H1 (cell line): ENCODE data around the gene ANGPTL2. TPM values are rescaled to one million over a fixed set of nuclear protein-coding genes. Genes with fewer than 3 reads are reported as not detected.

Experiments
- ASH2L ChIP-seq: fragments of 200-600, 300-600 bp; sonication (generic); IDR thresholded peaks from one replicate; pipeline ENCODE4 v1.7.1; 2017; ENCODE audit warnings: low read length
- CBX8 ChIP-seq: fragments of 300-800, 300-1000 bp; sonication (generic); IDR thresholded peaks from 2 replicates; pipeline ENCODE4 v1.7.1; 2016; ENCODE audit warnings: low read depth, low read length, borderline replicate concordance
- CHD2 ChIP-seq: IDR thresholded peaks from 2 replicates; pipeline ENCODE4 v1.6.1; 2012; ENCODE audit warnings: low read length, improper control_type of control experiment
- GABPA ChIP-seq: IDR thresholded peaks from 2 replicates; pipeline ENCODE4 v1.6.1; 2011; ENCODE audit warnings: mild to moderate bottlenecking, low read length, moderate library complexity, borderline replicate concordance; ENCODE audit not compliant: insufficient read depth
- JUN ChIP-seq: IDR thresholded peaks from 2 replicates; pipeline ENCODE4 v1.6.1; 2011; ENCODE audit warnings: low read depth, mild to moderate bottlenecking, improper control_type of control experiment, low read length
- TCF12 ChIP-seq: IDR thresholded peaks from 2 replicates; pipeline ENCODE4 v1.6.1; 2011; ENCODE audit warnings: low read depth, mild to moderate bottlenecking, low read length
- polyA plus RNA-seq, 7 experiments: library from polyadenylated mRNA; depleted of rRNA in 3 of 7; stranded (reverse) in 5 of 7; unstranded in 2 of 7; fragments of >200 nt in 5 of 7; fragments of 200-250 nt in 2 of 7; gene quantifications; 1 replicate in 5 of 7; 2 replicates in 1 of 7; 4 replicates in 1 of 7; pipeline versions ENCODE4 v1.2.1 to v1.2.3, GENCODE V29; 2011 to 2013; ENCODE audit warnings: missing spikeins in 2 of 7, mixed read lengths in 2 of 7
- total RNA-seq: library from RNA; stranded (reverse); fragmentation: NEBNext Ultra II Directional; extraction: Animal tissue kit (Norgen Biotek cat#: 25700); gene quantifications from 2 replicates; pipeline ENCODE4 v1.2.1, GENCODE V29; 2021
- TF ChIP-seq, protein P1 (sequence below): IDR thresholded peaks from 2 replicates; pipeline ENCODE4 v1.6.1; 2011; ENCODE audit warnings: low read depth, mild to moderate bottlenecking, low read length; ENCODE audit not compliant: insufficient read depth

The ANGPTL2 gene
- total and polyA plus RNA-seq, 2 of the 8 experiments (the other 6 are each of a cell fraction or from before 2014, with no cell fraction given): 9.0 to 10.6 TPM

- no peak for TF ChIP-seq CHD2
- TF ChIP-seq TCF12: no peak
- TF ChIP-seq, protein P1, sequence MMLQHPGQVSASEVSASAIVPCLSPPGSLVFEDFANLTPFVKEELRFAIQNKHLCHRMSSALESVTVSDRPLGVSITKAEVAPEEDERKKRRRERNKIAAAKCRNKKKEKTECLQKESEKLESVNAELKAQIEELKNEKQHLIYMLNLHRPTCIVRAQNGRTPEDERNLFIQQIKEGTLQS: no peak
- no peak for TF ChIP-seq JUN
- no peak for TF ChIP-seq ASH2L
- TF ChIP-seq GABPA: no peak
- TF ChIP-seq CBX8: no peak
Measured at GRCh38 chr9:127135056-127135745, 12.8 kb upstream of the ANGPTL2 start (continued).
